NCI-H2227 (cell line): ENCODE results near the gene CCAR1.
"Not testable (repeated sequence)": the region's sequence is repeated elsewhere in the genome, so short reads cannot be mapped to it uniquely, and the experiment has no call there.

Experiments
- DNase-seq: peaks from one replicate; lab custom pipeline; 2025; ENCODE audit not compliant: unreplicated experiment; lab: John Stamatoyannopoulos, UW

Gene CCAR1, protein sequence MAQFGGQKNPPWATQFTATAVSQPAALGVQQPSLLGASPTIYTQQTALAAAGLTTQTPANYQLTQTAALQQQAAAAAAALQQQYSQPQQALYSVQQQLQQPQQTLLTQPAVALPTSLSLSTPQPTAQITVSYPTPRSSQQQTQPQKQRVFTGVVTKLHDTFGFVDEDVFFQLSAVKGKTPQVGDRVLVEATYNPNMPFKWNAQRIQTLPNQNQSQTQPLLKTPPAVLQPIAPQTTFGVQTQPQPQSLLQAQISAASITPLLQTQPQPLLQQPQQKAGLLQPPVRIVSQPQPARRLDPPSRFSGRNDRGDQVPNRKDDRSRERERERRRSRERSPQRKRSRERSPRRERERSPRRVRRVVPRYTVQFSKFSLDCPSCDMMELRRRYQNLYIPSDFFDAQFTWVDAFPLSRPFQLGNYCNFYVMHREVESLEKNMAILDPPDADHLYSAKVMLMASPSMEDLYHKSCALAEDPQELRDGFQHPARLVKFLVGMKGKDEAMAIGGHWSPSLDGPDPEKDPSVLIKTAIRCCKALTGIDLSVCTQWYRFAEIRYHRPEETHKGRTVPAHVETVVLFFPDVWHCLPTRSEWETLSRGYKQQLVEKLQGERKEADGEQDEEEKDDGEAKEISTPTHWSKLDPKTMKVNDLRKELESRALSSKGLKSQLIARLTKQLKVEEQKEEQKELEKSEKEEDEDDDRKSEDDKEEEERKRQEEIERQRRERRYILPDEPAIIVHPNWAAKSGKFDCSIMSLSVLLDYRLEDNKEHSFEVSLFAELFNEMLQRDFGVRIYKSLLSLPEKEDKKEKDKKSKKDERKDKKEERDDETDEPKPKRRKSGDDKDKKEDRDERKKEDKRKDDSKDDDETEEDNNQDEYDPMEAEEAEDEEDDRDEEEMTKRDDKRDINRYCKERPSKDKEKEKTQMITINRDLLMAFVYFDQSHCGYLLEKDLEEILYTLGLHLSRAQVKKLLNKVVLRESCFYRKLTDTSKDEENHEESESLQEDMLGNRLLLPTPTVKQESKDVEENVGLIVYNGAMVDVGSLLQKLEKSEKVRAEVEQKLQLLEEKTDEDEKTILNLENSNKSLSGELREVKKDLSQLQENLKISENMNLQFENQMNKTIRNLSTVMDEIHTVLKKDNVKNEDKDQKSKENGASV

DNA sequence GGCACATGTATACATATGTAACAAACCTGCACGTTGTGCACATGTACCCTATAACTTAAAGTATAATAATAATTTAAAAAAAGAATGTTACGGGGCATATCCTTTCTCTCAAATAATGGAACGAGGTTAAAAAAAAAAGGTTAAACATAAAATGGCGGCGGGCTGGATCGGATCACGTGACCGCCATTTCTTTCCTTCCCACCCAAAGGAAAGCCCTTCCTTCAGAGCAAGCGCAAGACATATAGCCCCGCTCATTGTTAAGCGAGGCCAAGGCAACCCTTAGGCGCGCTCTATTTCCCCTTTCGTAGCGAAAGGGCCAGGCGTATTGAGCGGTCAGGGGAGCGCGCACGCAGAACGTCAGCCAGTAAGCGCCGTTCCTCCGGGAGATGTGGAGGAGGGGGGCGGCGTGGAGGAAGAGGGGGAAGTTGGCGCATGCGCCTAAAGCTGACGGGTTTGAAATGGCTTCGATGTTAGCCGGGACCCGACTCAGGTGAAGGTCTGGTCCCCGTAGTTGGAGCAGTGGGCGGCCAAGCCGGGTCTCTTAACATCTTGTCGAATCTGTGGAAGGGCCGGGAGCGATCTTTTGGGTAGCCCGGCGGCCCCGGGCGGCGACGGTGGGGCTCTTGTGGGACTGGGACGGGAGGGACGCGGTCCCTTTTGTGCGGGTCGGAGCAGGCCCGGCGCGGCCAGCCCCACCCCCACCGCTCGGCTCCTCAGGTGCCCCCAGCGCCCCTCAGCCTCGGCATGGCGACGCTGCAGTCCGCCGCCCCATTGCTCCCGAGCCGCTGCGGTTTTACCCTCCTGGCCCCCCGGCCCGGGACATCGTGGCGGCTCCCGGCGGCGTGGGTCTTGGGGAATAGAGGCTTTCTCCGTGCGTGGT lies at the start of gene CCAR1:
Gene CCAR1, plus strand, starts transcription at position 447 of the 880 bp plus-strand sequence. CDS start 1,266 bp downstream, outside the sequence.
- DNase-seq: peak; percentile 97

DNA sequence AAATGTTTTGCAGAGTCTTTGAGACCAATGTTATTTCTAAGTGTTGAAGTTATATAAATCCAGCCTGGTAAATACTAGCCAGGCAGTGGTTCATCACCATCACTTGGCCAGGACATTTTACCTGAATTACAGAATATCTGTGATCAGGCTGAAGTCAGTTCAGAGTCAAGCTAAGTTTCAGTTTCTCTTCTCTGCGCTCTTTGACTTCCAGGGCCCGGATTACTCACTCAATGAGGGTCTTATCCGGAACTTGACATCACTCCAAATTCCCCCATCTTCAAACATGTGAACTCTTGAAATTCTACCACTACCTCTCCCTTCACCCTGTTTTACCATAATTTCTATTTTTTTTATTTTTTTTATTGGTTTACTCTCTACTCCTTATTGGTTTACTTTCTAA lies 36.6 kb upstream of the CCAR1 start:
- DNase-seq: no peak

DNA sequence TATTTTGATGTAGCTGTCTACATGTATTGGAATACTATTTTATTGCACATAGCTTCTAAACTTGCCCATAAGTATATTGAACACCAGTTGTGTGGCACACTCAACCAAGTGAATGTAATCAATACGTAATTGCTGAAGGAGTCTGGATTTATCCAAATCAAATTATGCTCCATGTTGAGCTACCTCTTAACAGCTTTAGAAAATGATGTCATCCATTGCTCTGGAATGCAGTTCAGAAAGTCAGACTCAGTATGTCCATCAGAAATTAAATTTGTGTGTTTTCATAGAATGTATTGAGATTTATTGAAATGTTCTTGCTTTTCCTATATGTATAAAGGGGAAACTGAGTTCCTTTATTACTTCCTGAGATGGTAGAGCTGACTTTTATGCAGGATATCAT lies 25.0 kb upstream of the CCAR1 start:
- DNase-seq: no peak

DNA sequence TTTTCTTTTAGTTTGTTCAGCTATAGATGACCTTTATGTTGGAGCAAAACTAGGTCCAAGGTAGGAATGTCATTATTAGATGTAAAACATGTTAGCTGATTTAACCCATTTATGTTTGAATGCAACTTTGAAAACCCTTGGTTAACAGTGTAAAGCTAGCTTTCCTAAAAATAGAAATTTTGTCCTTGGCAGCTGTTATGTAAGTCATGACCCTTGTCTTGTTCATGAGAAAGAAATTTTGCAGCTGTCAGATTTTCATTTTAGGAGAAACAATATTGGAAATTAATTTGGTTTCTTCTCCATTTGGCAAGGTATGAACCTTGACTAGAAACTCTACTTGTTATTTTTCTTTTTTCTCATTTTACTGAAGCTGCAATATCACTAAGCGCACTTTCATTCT lies 23.9 kb upstream of the CCAR1 start:
- DNase-seq: no peak

DNA sequence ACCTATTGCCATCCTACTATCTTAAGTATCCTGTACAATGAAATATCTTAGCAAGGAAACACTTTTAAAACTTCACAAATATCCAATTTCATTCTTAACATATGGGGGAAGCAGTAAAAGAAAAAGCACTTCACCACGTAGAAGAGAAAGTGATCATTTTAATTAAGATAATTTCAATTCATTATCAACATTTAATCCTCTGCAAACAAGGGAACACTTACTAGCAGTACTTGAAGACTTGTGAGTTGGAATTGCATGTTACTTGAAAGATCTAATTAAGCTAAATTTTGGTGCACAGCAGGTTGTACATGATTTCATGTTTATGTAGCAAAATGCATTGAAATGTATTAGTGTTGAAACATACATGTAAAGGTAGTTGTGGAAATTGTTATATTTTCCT lies 20.8 kb upstream of the CCAR1 start:
- DNase-seq: no peak

DNA sequence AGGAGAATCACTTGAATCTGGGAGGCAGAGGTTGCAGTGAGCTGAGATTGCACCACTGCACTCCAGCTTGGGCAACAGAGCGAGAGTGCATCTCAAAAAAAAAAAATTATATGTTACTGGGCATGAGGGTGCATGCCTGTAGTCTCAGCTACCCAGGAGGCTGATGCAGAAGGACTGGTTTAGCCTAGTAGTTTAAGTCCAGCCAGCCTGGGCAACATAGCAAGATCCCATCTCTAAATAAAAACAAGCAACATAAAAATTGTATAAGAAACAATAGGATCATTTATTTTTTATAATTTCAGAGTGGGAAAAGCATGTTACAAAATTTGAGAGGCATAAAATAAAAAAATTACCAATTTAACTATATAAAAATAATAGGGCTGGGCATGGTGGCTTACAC lies 15.5 kb upstream of the CCAR1 start:
- no peak for DNase-seq

DNA sequence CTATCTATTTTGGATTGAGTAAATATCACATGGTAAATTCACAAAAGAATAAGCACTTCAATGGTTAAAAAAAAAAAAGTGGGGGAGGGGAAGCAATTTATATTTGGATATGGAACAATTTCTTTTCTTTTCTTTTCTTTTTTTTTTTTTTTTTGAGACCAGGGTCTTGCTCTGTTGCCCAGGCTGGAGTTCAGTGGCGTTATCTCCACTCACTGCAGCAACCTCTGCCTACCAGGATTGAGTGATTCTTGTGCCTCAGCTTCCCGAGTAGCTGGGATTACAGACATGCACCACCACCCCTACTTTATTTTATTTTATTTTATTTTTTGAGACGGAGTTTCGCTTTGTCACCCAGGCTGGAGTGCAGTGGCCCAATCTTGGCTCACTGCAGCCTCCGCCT lies 12.1 kb upstream of the CCAR1 start:
- DNase-seq: not testable (repeated sequence)

DNA sequence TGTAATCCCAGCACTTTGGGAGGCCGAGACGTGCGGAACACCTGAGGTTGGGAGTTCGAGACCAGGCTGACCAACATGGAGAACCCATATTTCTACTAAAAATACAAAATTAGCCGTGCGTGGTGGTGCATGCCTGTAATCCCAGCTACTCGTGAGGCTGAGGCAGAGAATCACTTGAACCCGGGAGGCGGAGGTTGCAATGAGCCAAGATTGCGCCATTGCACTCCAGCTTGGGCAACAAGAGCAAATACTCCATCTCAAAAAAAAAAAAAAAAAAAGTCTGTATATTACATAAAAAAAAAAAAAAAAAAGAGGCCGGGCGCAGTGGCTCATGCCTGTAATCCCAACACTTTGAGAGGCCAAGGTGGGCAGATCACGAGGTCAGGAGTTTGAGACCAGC lies 8.0 kb upstream of the CCAR1 start:
- not testable (repeated sequence) for DNase-seq

DNA sequence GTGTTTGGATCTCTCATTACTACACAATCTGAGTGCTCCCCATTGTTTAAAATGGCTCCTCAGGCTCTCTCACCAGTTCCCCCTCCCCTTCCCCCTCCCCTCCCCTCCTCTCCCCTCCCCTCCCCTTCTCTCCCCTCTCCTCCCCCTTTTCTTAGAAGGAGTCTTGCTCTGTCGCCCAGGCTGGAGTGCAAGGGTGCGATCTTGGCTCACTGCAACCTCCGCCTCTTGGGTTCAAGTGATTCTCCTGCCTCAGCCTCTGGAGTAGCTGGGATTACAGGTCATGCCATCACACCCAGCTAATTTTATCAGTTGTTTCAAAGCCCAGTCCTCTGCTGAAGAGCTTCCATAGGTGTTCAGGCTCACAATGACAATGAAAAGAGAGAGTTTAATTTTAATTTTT lies 3.6 kb upstream of the CCAR1 start:
- no peak for DNase-seq

DNA sequence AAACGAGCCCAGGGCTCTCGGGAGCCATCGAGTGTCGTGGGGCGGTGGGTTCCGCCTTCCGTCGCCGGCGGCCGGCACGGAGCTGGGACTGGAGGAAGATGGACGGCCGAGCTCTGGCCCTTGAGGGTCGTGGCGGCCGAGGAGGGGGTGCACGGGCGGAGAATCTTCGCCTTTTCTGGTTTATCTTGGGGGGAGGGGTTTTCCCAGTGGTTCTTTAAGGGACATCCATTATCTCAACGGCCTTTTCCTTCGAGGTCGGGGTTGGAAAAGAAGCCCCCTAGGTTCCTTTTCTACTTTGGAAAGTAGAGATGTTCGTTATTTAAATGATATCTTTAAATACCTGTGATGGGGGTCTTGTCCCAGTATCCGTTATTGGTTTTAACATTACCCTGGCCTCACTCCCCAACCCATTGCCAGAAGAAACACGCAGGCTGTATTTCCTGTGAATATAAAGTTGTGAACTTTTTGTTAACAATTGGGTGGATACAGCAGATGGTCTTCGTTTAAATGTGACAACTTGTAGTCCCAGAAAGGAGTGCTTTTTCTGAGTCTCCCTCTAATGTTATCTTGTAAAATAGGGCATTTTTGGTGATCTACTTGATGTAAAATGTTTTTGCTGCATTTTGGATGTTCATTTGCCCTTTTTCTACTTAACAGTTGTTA lies 765 bp downstream of the CCAR1 start:
- peak; percentile 26 for DNase-seq

DNA sequence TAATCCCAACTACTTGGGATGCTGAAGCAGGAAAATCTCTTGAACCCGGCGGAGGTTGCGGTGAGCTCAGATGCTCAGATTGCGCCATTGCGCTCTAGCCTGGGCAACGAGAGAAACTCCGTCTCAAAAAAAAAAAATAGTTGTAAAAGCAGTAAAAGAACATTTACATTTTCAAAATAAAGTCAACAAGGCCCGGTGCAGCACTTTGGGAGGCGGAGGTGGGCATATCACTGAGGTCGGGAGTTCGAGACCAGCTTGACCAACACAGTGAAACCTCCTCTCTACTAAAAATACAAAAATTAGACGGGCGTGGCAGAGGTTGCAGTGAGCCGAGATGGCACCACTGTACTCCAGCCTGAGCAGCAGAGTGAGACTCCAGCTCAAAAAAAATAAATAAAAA lies 4.0 kb downstream of the CCAR1 start:
- DNase-seq: no peak

DNA sequence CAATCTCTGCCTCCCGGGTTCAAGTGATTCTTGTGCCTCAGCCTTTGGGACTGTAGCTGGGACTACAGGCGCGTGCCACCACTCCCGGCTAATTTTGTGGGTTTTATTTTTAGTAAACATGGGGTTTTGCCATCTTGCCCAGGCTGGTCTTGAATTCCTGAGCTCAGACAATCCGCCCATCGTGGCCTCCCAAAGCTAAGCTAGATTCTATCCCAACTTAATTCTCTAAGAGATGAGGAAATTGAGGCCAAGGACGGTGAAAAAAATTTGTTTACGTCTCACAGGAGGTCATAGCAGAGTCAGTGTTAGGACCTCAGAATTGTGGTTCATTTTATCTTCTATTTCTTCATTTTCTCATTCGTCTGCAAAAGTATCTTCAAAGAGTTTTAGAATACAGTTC lies 6.1 kb downstream of the CCAR1 start:
- DNase-seq: no peak

DNA sequence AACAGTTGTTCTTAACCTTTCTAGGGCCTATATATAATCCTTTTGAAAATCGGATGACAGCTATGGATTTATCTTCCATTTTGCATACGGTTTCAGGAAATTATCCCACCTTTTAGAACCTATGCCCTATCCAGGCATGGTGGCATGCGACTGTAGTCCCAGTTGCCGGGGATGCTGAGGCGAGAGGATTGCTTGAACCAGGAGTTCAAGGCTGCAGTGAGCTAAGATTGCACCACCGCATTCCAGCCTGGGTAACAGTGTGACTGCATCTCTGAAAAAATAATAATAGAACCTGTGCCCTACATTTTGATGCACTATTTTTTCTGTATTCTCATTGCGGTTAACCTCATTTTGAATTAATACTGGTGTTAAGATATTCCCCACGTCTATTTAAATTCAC lies 11.6 kb downstream of the CCAR1 start:
- DNase-seq: no peak

DNA sequence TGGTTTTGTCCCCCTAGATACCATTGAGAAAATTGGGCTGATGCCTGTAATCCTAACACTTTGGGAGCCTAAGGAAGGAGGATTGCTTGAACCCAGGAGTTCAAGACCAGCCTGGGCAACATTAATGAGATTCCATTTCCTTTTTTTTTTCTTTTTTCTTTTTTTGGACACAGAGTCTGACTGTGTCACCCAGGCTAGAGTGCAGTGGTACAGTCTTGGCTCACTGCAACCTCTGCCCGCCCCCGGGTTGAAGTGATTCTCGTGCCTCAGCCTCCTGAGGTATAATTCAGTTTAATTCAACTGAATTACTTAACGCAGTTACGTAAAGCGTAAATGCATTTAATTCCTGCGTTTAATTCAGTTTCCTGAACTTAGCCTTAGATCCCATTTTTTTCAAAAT lies 13.3 kb downstream of the CCAR1 start:
- no peak for DNase-seq

DNA sequence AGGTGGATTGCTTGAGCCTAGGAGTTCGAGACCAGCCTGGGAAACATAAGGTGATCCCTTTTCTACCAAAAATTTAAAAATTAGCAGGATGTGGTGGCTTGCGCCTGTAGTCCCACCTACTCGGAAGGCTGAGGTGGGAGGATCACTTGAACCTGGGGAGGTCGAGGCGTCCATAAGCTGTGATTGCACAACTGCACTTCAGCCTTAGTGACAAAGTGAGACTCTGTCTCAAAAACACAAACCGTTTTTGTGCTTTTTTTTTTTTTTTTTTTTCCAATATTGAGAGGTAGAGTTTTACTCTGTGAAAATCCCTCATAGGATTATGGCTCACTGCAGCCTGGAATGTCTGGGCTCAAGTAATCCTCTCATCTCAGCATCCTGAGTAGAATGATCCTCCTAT lies 14.1 kb downstream of the CCAR1 start:
- no peak for DNase-seq

DNA sequence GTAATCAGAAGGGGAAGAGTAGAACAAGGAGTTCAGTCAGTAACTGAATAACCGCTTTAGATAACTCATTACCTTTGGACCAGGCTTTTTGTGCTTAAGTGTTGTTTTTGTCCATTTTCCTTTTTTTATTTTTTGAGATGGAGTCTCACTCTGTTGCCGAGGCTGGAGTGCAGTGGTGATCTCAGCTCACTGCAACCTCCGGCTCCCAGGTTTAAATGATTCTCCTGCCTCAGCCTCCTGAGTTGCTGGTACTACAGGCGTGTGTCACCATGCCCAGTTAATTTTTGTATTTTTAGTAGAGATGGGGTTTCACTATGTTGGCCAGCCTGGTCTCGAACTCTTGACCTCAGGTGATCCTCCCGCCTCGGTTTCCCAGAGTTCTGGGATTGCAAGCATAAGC lies 14.7 kb downstream of the CCAR1 start:
- DNase-seq: not testable (repeated sequence)

DNA sequence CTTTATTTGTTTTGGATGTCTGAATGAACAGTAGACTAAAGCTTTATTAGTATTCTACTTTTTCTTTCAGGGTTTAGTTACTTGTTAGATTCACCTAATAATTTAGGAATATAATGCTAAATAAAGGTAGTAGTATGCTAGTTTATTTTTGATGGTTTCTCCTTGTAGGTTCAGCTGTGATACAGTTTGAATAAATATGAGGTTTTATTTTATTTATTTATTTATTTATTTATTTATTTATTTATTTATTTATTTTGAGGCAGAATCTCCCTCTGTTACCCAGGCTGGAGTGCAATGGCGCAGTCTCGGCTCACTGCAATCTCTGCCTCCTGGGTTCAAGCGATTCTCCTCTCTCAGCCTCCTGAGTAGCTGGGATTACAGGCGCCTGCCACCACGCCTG lies 19.6 kb downstream of the CCAR1 start:
- DNase-seq: not testable (repeated sequence)

DNA sequence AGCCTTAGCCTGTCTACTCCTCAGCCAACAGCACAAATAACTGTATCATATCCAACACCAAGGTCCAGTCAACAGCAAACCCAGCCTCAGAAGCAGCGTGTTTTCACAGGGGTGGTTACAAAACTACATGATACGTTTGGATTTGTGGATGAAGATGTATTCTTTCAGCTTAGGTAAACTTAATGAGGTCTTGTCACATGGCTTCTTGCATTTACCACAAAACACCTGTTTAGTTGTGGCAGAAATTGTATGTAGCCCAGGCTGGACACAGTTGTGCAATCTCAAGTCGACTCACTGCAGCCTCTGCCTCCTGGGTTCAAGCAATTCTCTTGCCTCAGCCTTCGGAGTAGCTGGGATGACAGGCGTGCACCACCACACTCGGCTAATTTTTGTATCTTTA lies 21.4 kb downstream of the CCAR1 start:
- no peak for DNase-seq

DNA sequence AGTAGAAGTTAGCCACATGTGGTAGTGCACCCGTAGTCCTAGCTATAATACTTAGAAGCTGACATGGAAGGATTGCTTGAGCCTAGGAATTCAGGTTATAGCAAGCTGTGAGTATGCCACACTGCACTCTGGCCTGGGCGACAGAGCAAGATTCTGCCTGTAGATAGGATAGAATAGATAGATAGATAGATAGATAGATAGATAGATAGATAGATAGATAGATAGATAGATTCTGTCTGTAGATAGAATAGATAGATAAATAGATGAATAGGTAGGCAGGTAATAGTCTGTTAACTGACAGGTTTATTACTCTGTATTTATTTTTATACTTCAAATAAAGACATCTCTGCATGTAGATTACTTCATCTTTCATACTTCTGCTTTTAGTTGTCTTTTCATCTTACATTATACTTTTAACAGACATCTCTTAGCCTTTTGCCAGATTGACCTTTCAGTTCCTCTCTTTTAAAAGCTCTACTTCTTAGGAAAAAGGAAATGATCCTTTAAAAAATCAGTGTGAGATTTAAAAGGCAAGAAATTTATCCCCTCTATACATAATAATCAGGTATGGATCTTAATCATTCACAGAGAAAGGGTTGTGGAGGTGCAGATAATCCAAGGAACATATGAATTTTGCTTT lies 31.8 kb downstream of the CCAR1 start:
- no peak for DNase-seq

DNA sequence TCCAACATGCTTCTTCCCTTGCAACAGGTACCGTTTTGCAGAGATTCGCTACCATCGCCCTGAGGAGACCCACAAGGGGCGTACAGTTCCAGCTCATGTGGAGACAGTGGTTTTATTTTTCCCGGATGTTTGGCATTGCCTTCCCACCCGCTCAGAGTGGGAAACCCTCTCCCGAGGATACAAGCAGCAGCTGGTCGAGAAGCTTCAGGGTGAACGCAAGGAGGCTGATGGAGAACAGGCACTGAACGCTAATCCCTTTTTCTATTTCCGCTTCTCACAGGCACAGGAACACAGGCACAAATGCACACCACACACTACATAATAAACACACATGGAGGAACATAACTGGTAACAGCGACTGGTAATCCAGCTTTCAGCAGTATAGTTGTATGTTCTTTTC lies 35.2 kb downstream of the CCAR1 start:
- DNase-seq: no peak
